A549 (cell line): ENCODE data around the gene IL4. TPM values are rescaled to one million over a fixed set of nuclear protein-coding genes. Genes with fewer than 3 reads are reported as not detected.

ENCODE experiments used
- ATAC-seq, 2 experiments: fragments of 200-7000 bp in 1 of 2; fragments of >200 bp in 1 of 2; cut with Nextera tagmentation in 1 of 2; cut with Tn5 transposase in 1 of 2; 3 replicates each; pipeline versions ENCODE4 v1.8.0 to v1.9.1; 2018 to 2020; ENCODE audit warnings: mild to moderate bottlenecking in 1 of 2, moderate library complexity in 1 of 2
- CTCF ChIA-PET: fragments of 300-600 bp; sonication (Branson Sonifier 250); formaldehyde crosslinking; extraction: SDS; loops from one replicate; lab custom pipeline; 2021; ENCODE audit warnings: antibody characterized with exemption, inconsistent platforms; lab: Yijun Ruan, JAX
- POLR2A ChIA-PET: fragments of 350-600 bp; formaldehyde crosslinking; extraction: SDS; loops from one replicate; lab custom pipeline; 2021; ENCODE audit warnings: antibody characterized with exemption, inconsistent platforms; lab: Yijun Ruan, JAX
- DNase-seq, 2 experiments: peaks; one replicate each; pipeline versions ENCODE4 v3.0.0 to v3.0.0-alpha.2; 2011 to 2016; ENCODE audit warnings: low read depth in 1 of 2, low spot score in 1 of 2
- FAIRE-seq: peaks from 2 replicates; lab custom pipeline; 2011; peaks lifted over from hg19 to GRCh38; lab: Jason Lieb, UNC
- H3K27ac ChIP-seq, 2 experiments: fragments of >200 bp; sonication (Bioruptor Twin); formaldehyde crosslinking; 3 replicates each; pipeline ENCODE4 v1.5.1; 2016 to 2017
- H3K4me1 ChIP-seq: fragments of >200 bp; sonication (Bioruptor Twin); formaldehyde crosslinking; 3 replicates; pipeline ENCODE4 v1.6.1; 2016
- H3K4me2 ChIP-seq: fragments of >200 bp; sonication (Bioruptor Twin); formaldehyde crosslinking; 3 replicates; pipeline ENCODE4 v1.6.1; 2016
- H3K4me3 ChIP-seq: fragments of >200 bp; sonication (Bioruptor Twin); formaldehyde crosslinking; 3 replicates; pipeline ENCODE4 v1.5.1; 2016
- H3K9me3 ChIP-seq: fragments of >200 bp; sonication (Bioruptor Twin); formaldehyde crosslinking; 3 replicates; pipeline ENCODE4 v1.6.1; 2016
- ATOH8 ChIP-seq: fragments of 250-450 bp; sonication (Bioruptor Pico); IDR thresholded peaks from 2 replicates; pipeline ENCODE4 v1.5.0; 2020; ENCODE audit warnings: low read depth, mild to moderate bottlenecking, moderate library complexity
- BCL3 ChIP-seq: fragments of >200 bp; sonication (Bioruptor Twin); formaldehyde crosslinking; IDR thresholded peaks from 3 replicates; pipeline ENCODE4 v1.6.1; 2016
- CBX8 ChIP-seq: fragments of 200-600 bp; sonication (generic); IDR thresholded peaks from 2 replicates; pipeline ENCODE4 v1.6.1; 2016
- CHD4 ChIP-seq: fragments of 200-600 bp; sonication (generic); IDR thresholded peaks from 2 replicates; pipeline ENCODE4 v1.6.1; 2016; ENCODE audit warnings: antibody characterized with exemption, mild to moderate bottlenecking, borderline replicate concordance
- CTCF ChIP-seq: fragments of >200 bp; sonication (Bioruptor Twin); formaldehyde crosslinking; IDR thresholded peaks from 3 replicates; pipeline ENCODE4 v1.5.1; 2016
- E2F6 ChIP-seq: IDR thresholded peaks from 2 replicates; pipeline ENCODE4 v1.6.1; 2012; ENCODE audit warnings: low read depth, borderline replicate concordance
- EHMT2 ChIP-seq: fragments of 200-600 bp; sonication (generic); IDR thresholded peaks from 2 replicates; pipeline ENCODE4 v1.6.1; 2016; ENCODE audit warnings: antibody characterized with exemption, low read depth, mild to moderate bottlenecking, moderate library complexity
- EP300 ChIP-seq, 2 experiments: fragments of >200 bp; sonication (Bioruptor Twin); formaldehyde crosslinking; IDR thresholded peaks; 2 replicates in 1 of 2; 3 replicates in 1 of 2; pipeline ENCODE4 v1.6.1; 2016 to 2017
- HDAC2 ChIP-seq: fragments of 200-600 bp; sonication (generic); IDR thresholded peaks from 2 replicates; pipeline ENCODE4 v1.6.1; 2016
- HMGXB4 ChIP-seq: fragments of 250-450 bp; sonication (Bioruptor Pico); IDR thresholded peaks from 2 replicates; pipeline ENCODE4 v1.5.0; 2021; ENCODE audit warnings: mild to moderate bottlenecking, moderate library complexity, borderline replicate concordance
- HOXB13 ChIP-seq: fragments of 250-450 bp; sonication (Bioruptor Pico); IDR thresholded peaks from 2 replicates; pipeline ENCODE4 v1.5.0; 2020; ENCODE audit warnings: low read depth, mild to moderate bottlenecking, moderate library complexity
- JUN ChIP-seq, 2 experiments: fragments of >200 bp; sonication (Bioruptor Twin); formaldehyde crosslinking; IDR thresholded peaks; 2 replicates in 1 of 2; 3 replicates in 1 of 2; pipeline ENCODE4 v1.6.1; 2016 to 2017
- KDM1A ChIP-seq: fragments of 200-600 bp; sonication (generic); IDR thresholded peaks from 2 replicates; pipeline ENCODE4 v1.6.1; 2016; ENCODE audit warnings: low read depth, mild to moderate bottlenecking
- NFE2L2 ChIP-seq: fragments of 150-350 bp; conservative IDR thresholded peaks from 2 replicates; pipeline ENCODE4 v1.6.1; 2014; ENCODE audit warnings: low read length
- NPAS2 ChIP-seq: fragments of 250-450 bp; sonication (Bioruptor Pico); IDR thresholded peaks from 2 replicates; pipeline ENCODE4 v1.8.0; 2022; ENCODE audit warnings: mild to moderate bottlenecking, moderate library complexity, borderline replicate concordance
- NR3C1 ChIP-seq: fragments of >200 bp; sonication (Bioruptor Twin); formaldehyde crosslinking; IDR thresholded peaks from 3 replicates; pipeline ENCODE4 v1.6.1; 2017
- POLR2A ChIP-seq: IDR thresholded peaks from 2 replicates; pipeline ENCODE4 v1.6.1; 2012; ENCODE audit warnings: mild to moderate bottlenecking, low read length
- POLR2AphosphoS2 ChIP-seq: conservative IDR thresholded peaks from 2 replicates; pipeline ENCODE4 v1.6.1; 2012; ENCODE audit warnings: low read length, improper control_type of control experiment, inconsistent platforms
- RARB ChIP-seq: fragments of 250-450 bp; sonication (Bioruptor Pico); IDR thresholded peaks from 2 replicates; pipeline ENCODE4 v1.8.0; 2021; ENCODE audit warnings: mild to moderate bottlenecking, moderate library complexity
- RFX5 ChIP-seq: fragments of 450-650 bp; IDR thresholded peaks from 2 replicates; pipeline ENCODE4 v1.7.1; 2014; ENCODE audit warnings: antibody characterized with exemption, mild to moderate bottlenecking, moderate library complexity
- SMC3 ChIP-seq: fragments of >200 bp; sonication (Bioruptor Twin); formaldehyde crosslinking; IDR thresholded peaks from 3 replicates; pipeline ENCODE4 v1.6.1; 2018; ENCODE audit warnings: inconsistent platforms
- TP53 ChIP-seq: fragments of 250-450 bp; sonication (Bioruptor Pico); IDR thresholded peaks from 2 replicates; pipeline ENCODE4 v1.5.0; 2021; ENCODE audit warnings: mild to moderate bottlenecking, moderate library complexity
- USF2 ChIP-seq: fragments of 450-650 bp; IDR thresholded peaks from 2 replicates; pipeline ENCODE4 v1.6.1; 2014; ENCODE audit warnings: antibody characterized with exemption
- ZC3H11A ChIP-seq: fragments of 450-650 bp; IDR thresholded peaks from 2 replicates; pipeline ENCODE4 v1.6.1; 2014; ENCODE audit warnings: antibody characterized with exemption, mild to moderate bottlenecking
- ZNF302 ChIP-seq: fragments of 250-450 bp; sonication (Bioruptor Pico); IDR thresholded peaks from 2 replicates; pipeline ENCODE4 v1.9.0; 2021; ENCODE audit warnings: inconsistent platforms, mild to moderate bottlenecking, moderate library complexity
- ZSCAN20 ChIP-seq: fragments of 250-450 bp; sonication (Bioruptor Pico); IDR thresholded peaks from 2 replicates; pipeline ENCODE4 v1.8.0; 2022; ENCODE audit warnings: mild to moderate bottlenecking, moderate library complexity
- WGBS: methylation state at CpG from one replicate; pipeline ENCODE4 v1.1.6; 2017; ENCODE audit errors: missing lambda C conversion rate; 5-methylcytosine and 5-hydroxymethylcytosine counted together
- polyA plus RNA-seq, 4 experiments: library from polyadenylated mRNA; depleted of rRNA in 3 of 4; stranded (reverse); fragments of >200 nt; fragmentation: RNase III in 1 of 4; extraction: RNeasy Plus Mini Kit Qiagen cat#74134 plus additional on column Dnase treatment in 1 of 4; gene quantifications; 2 replicates in 3 of 4; 3 replicates in 1 of 4; pipeline ENCODE4 v1.2.3, GENCODE V29; 2011 to 2017

The IL4 gene
- polyA plus RNA-seq, 2 of the 4 experiments (the other 2 are of a cell fraction) = not detected

- WGBS = 89% methylated on average over 1 of the region's 1 CpG
- ATAC-seq (no peak), DNase-seq (no peak), FAIRE-seq (no peak)
- no peak overlapping the region for H3K4me2 ChIP-seq
- POLR2A ChIA-PET = no interaction called here
- no peak for TF ChIP-seq KDM1A
- TF ChIP-seq ZSCAN20 (CRISPR knock-in tag) = no peak
- no peak for TF ChIP-seq EP300 (IDR thresholded peaks at IDR 0.05)
- no peak for TF ChIP-seq POLR2A
- TF ChIP-seq NFE2L2 = no peak
- TF ChIP-seq POLR2AphosphoS2 = no peak
- TF ChIP-seq NPAS2 (CRISPR knock-in tag) = no peak
- TF ChIP-seq SMC3 = no peak
- TF ChIP-seq ZNF302 = no peak
- TF ChIP-seq E2F6 = no peak
- TF ChIP-seq HMGXB4 = no peak
- no peak for TF ChIP-seq RFX5
- no peak for TF ChIP-seq USF2
- TF ChIP-seq CBX8 = no peak
- no peak for TF ChIP-seq TP53 (CRISPR knock-in tag)
- TF ChIP-seq BCL3 = no peak
- no peaks in the 10 kb centered on the region for H3K4me1 ChIP-seq
- CTCF ChIA-PET = no interaction called here
- H3K4me3 ChIP-seq = no peak overlapping the region
- no peak overlapping the region for H3K27ac ChIP-seq
- no peaks in the 10 kb centered on the region for H3K9me3 ChIP-seq
Measured at GRCh38 chr5:132648355-132648754, 25.4 kb upstream of the IL4 start.

GRCh38 chr5:132651838-132652469, 21.8 kb upstream of the IL4 start:
- no peaks in the 10 kb centered on the region for H3K9me3 ChIP-seq
- H3K4me1 ChIP-seq = no peaks in the 10 kb centered on the region
- ChIA-PET POLR2A (no interaction called here), CTCF (interaction anchor here (0.7 kb wide), 1 partner anchor 178 kb away, joined by 3 read pairs; the partner anchor contains the start of gene SHROOM1)
- TF ChIP-seq ATOH8 (CRISPR knock-in tag) = no peak
- no peak for TF ChIP-seq NR3C1
- TF ChIP-seq RARB = no peak
- no peak for TF ChIP-seq NFE2L2
- no peak for TF ChIP-seq HOXB13 (CRISPR knock-in tag)
- TF ChIP-seq EHMT2 = no peak
- no peak for TF ChIP-seq BCL3
- no peak for TF ChIP-seq ZNF302
- no peak for TF ChIP-seq JUN (IDR thresholded peaks at IDR 0.05)
- TF ChIP-seq HDAC2 = no peak
- TF ChIP-seq KDM1A = no peak
- TF ChIP-seq CTCF = no peak
- TF ChIP-seq ZC3H11A = no peak
- TF ChIP-seq CHD4 = no peak
- TF ChIP-seq RFX5 = no peak
- ATAC-seq = no peak
- H3K4me2 ChIP-seq = no peak overlapping the region
- 89% methylated on average over 4 of the region's 4 CpGs for WGBS
- DNase-seq = no peak
- no peak overlapping the region for H3K4me3 ChIP-seq
- no peak overlapping the region for H3K27ac ChIP-seq
- FAIRE-seq = no peak
